Subcutaneous adipose tissue (tissue), 4 donors: ENCODE measurements around the gene GJB6. TPM values are rescaled to one million over a fixed set of nuclear protein-coding genes. Genes with fewer than 3 reads are reported as not detected.

Source experiments
- CTCF ChIP-seq: fragments of 450-650 bp; IDR thresholded peaks from one replicate; pipeline ENCODE4 v1.5.1; 2016; ENCODE audit warnings: low read depth, mild to moderate bottlenecking, control low read depth, antibody characterized with exemption, moderate library complexity
- total RNA-seq, 4 donors: library from RNA; depleted of rRNA; stranded (reverse); fragments of >200 nt; gene quantifications; one replicate each; pipeline ENCODE4 v1.1.0, GENCODE V29; 2016

GJB6 gene
- total RNA-seq, 4 donors from 2014 or later, result not detected

- no peak for TF ChIP-seq CTCF
These were observed 9.6 kb downstream of the GJB6 start for GRCh38 chr13:20222553-20222952.

- no peak for TF ChIP-seq CTCF
These were observed 10.3 kb downstream of the GJB6 start for GRCh38 chr13:20221772-20222171.

GRCh38 chr13:20219577-20219976 lies 12.5 kb downstream of the GJB6 start:
- no peak for TF ChIP-seq CTCF

- TF ChIP-seq CTCF, result no peak
These were observed 15.0 kb downstream of the GJB6 start for GRCh38 chr13:20217168-20217567.

- TF ChIP-seq CTCF, result no peak
These were observed 22.2 kb downstream of the GJB6 start for GRCh38 chr13:20209948-20210347.

- no peak for TF ChIP-seq CTCF
These were observed 25.4 kb downstream of the GJB6 start for GRCh38 chr13:20206698-20207235.

- no peak for TF ChIP-seq CTCF
These were observed 25.9 kb downstream of the GJB6 start for GRCh38 chr13:20206065-20206697.
